ENCODE measurements around the gene EIF5B. TPM values are rescaled to one million over a fixed set of nuclear protein-coding genes. Genes with fewer than 3 reads are reported as not detected.
A peak's percentile ranks its signal among the peaks of the same experiment; 100 is the strongest.

The EIF5B gene
- total RNA-seq, 1 experiment from 2014 or later, result 58.1 TPM

DNA sequence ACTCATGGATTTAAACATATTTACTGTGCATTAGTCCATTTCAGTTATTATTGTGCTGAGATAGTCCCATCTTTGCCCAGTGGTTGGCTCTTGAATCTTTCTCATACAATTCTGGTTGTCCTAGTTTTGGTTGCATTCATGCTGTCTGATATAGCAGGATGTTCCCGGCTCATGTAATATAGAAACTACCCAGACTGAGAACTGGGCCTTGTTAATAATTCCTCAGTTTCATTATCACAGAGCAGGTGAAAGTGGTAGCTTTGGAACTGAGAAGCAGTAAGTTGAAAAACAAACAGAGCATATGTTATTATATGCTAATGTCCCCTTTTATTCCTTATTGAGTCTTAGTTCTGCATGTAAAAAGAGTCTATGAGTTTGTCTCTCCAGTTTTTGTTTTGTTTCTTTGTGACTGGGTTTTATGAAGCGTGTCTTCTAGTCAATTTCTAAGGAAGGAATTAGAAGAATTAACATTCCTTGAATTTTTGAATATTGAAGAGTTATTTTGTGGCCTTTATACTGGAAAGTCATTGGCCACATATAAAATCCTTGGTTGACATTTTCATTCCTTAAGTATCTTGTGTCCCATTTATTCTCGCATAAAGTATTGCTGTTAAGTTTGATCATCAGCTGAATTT, 43.3 kb downstream of the EIF5B start:
- H3K9me3 ChIP-seq (ENCODE audit: control insufficient read depth, low read depth, low read length), result no peaks in the 10 kb centered on the region
- no peaks in the 10 kb centered on the region for H3K79me1 ChIP-seq (ENCODE audit: insufficient read depth, low read depth, low read length, poor library complexity, severe bottlenecking)
- no peak overlapping the region for H3K9ac ChIP-seq (ENCODE audit: extremely low read depth, insufficient read length, low read length)
- H4K91ac ChIP-seq (ENCODE audit: insufficient read length, low read depth, low read length), result no peak overlapping the region
- TF ChIP-seq CTCF (conservative IDR thresholded peaks at IDR 0.05), result no peak
- Mint-ChIP-seq H3K27me3 (ENCODE audit: low read depth) (no peaks in the 10 kb centered on the region), H3K36me3 (ENCODE audit: insufficient read depth in 1 of 3, low read depth in 3 of 3) (peaks cover 49 to 78% (median 76%) of the 10 kb centered on the region in 3 experiments), H3K9me3 (no peaks in the 10 kb centered on the region), H3K4me3 (no peak overlapping the region), H3K4me1 (peaks cover 18 to 24% of the 10 kb centered on the region in 2 experiments), H3K27ac (peak overlapping the region; percentile 4 to 81 (median 73); a peak in 6 of 7 replicates)
- no peak overlapping the region for H3K56ac ChIP-seq (ENCODE audit: insufficient read length, low read depth, low read length)
- H4K5ac ChIP-seq (ENCODE audit: insufficient read length, low read depth, low read length), result no peak overlapping the region
- H2BK120ac ChIP-seq (ENCODE audit: low read depth, low read length, poor library complexity, severe bottlenecking), result no peak overlapping the region
- no peaks in the 10 kb centered on the region; the same call in 1 of the 2 replicates for H3K79me2 ChIP-seq (ENCODE audit: insufficient read depth, low read length)
- H3K27ac ChIP-seq (ENCODE audit: insufficient read length, low read depth, low read length), result no peak overlapping the region
- no peaks in the 10 kb centered on the region; the same call in 1 of the 2 replicates for H3K4me1 ChIP-seq (ENCODE audit: insufficient read depth, low read length)
- no peaks in the 10 kb centered on the region for H3K23me2 ChIP-seq (ENCODE audit: insufficient read length, low read depth, low read length, poor library complexity, severe bottlenecking)
- whole genome bisulfite sequencing (ENCODE audit: extremely low coverage, insufficient read length, low lambda C conversion rate), result no CpG with 5 or more reads among the region's 3 CpGs
- H3K18ac ChIP-seq (ENCODE audit: insufficient read length, low read depth, low read length), result no peak overlapping the region
- no peak overlapping the region for H2BK5ac ChIP-seq (ENCODE audit: insufficient read length, low read length)
- no peak overlapping the region for H3T11ph ChIP-seq (ENCODE audit: low read length)
- no peaks in the 10 kb centered on the region for H3K27me3 ChIP-seq (ENCODE audit: insufficient read depth, low read length)
- no peak overlapping the region for H2BK15ac ChIP-seq (ENCODE audit: low read depth, low read length)
- H3K4me2 ChIP-seq (ENCODE audit: insufficient read depth, insufficient read length, low read length), result no peak overlapping the region
- no peak overlapping the region for H2BK20ac ChIP-seq (ENCODE audit: low read depth, low read length, poor library complexity, severe bottlenecking)
- no peak overlapping the region for H2AFZ ChIP-seq (ENCODE audit: low read length)
- H4K8ac ChIP-seq (replicated peaks; ENCODE audit: insufficient read length, low read depth, low read length), result no peak overlapping the region
- no peak overlapping the region for H2BK12ac ChIP-seq (ENCODE audit: insufficient read length, low read depth, low read length)
- DNase-seq, result no peak
- H3K4ac ChIP-seq (ENCODE audit: low read depth, low read length), result no peak overlapping the region
- H2AK5ac ChIP-seq (ENCODE audit: insufficient read length, low read length), result no peak overlapping the region
- no peak overlapping the region for H3K14ac ChIP-seq (ENCODE audit: insufficient read depth, low read length)
- H4K20me1 ChIP-seq (ENCODE audit: control insufficient read depth, insufficient read depth, insufficient read length), result no peaks in the 10 kb centered on the region
- H3K23ac ChIP-seq (ENCODE audit: insufficient read length, low read depth, low read length), result no peak overlapping the region
